Astrocyte of the spinal cord (primary cell): ENCODE data around the gene SLC39A13.
A peak's percentile ranks its signal among the peaks of the same experiment; 100 is the strongest.

ENCODE experiments used
- DNase-seq: peaks from one replicate; pipeline ENCODE4 v3.0.0; 2011; ENCODE audit warnings: low read depth, low spot score
- H3K4me3 ChIP-seq: 2 replicates; pipeline ENCODE4 v1.5.1; 2011; ENCODE audit warnings: low read depth, mild to moderate bottlenecking, low read length, moderate library complexity
- CTCF ChIP-seq: IDR thresholded peaks from 2 replicates; pipeline ENCODE4 v1.5.1; 2012; ENCODE audit warnings: low read depth, mild to moderate bottlenecking, low read length, inconsistent platforms
- in situ Hi-C: cut with HindIII; loops from 2 replicates; pipeline ENCODE4 v1.10.0; 2017; ENCODE audit warnings: low sequenced_read_pairs

The SLC39A13 gene

GRCh38 chr11:47425611-47426010 is 17.2 kb downstream of the SLC39A13 start:
- H3K4me3 ChIP-seq = peak overlapping the region; percentile 100
- no peak for TF ChIP-seq CTCF
- in situ Hi-C loops = no loop called here
- no peak for DNase-seq

GRCh38 chr11:47426062-47426956 is 17.9 kb downstream of the SLC39A13 start, which contains the start of gene PSMC3:
Gene PSMC3, minus strand, starts transcription at chr11:47426439. Its CDS starts 160 bp downstream, at chr11:47426279.
- DNase-seq = peak; percentile 97
- peak within 1 kb of the TSS; percentile 100 for H3K4me3 ChIP-seq
- in situ Hi-C loops = no loop called here
- TF ChIP-seq CTCF = no peak

- no peak overlapping the region for H3K4me3 ChIP-seq
- DNase-seq = no peak
- no peak for TF ChIP-seq CTCF
- in situ Hi-C loops = no loop called here
Measured at GRCh38 chr11:47430524-47430923, 22.1 kb downstream of the SLC39A13 start.

GRCh38 chr11:47431356-47432083 is 23.1 kb downstream of the SLC39A13 start:
- no peak overlapping the region for H3K4me3 ChIP-seq
- in situ Hi-C loops = no loop called here
- DNase-seq = no peak
- TF ChIP-seq CTCF = no peak

GRCh38 chr11:47433157-47433556 is 24.8 kb downstream of the SLC39A13 start:
- H3K4me3 ChIP-seq = no peak overlapping the region
- DNase-seq = peak; percentile 33
- TF ChIP-seq CTCF = no peak
- in situ Hi-C loops = no loop called here

- in situ Hi-C loops = no loop called here
- peak; percentile 80 for DNase-seq
- no peak overlapping the region for H3K4me3 ChIP-seq
- TF ChIP-seq CTCF = no peak
Measured at GRCh38 chr11:47434011-47434786, 25.8 kb downstream of the SLC39A13 start.
